HG02759 (cell line): ENCODE measurements around the gene MPZ.
"Not testable (repeated sequence)": the region's sequence is repeated elsewhere in the genome, so short reads cannot be mapped to it uniquely, and the experiment has no call there.

Experiments
- ATAC-seq: cut with Tn5 transposase; IDR thresholded peaks from one replicate; pipeline ENCODE4 v1.9.1; 2021; ENCODE audit warnings: mild to moderate bottlenecking, moderate library complexity; ENCODE audit not compliant: unreplicated experiment

The MPZ gene

DNA sequence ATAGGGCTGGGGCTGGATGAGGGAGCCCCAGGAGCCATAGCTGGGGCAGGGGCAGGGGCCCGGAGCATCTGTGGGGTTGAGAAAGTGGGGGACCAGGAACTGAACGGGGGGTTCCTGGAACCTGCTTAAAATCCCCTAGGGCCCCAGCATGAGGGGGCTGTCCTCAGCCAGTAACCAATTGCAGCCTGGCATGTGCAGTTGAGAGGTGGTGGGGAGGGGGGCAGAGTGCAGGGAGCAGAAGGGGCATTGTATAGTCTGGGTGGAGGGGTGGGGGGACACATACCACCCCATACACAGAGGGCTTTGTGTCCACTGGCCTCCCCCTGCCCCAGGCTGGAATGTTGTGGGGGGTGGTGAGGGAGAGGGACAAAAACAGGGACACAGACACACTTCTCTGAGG is at the start of gene MPZ:
MPZ (minus strand) TSS at position 101 of the 400 bp plus-strand sequence; CDS start at position 38, 63 bp downstream.
- ATAC-seq: no peak

DNA sequence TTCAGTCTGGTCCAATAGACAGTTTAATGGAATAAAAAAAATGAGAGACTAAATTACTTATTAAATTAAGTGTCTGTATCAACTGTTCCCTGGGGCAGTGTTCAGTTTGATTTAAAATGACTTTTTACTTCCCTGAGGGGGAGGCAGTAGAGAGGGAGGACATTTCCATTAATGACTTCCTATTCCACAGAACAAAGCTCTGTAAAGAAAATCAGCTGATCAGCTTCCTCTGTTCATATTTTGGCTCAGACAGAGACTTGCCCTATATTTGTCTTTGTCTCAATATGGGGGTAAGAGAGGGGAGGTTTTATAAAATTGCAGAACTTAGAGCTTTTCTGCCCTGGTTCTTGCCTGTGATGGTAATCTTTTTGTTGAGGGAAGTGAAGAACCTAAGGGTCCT is 49.5 kb upstream of the MPZ start:
- ATAC-seq: no peak

DNA sequence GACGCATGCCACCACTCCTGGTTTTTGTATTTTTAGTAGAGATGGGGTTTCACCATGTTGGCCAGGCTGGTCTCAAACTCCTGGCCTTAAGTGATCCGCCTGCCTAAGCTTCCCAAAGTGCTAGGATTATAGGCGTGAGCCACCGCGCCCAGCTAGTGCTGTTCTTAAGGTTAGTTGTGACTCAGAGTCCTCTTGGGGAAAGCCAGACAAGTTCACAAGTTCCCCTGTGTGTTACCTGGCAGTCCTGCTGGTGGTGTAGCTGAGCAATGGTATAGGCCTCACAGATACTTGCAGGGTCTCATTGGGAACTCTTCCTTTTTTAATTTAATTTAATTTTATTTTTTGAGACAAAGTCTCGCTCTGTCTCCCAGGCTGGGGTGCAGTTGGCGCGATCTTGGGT is 47.3 kb upstream of the MPZ start:
- ATAC-seq: peak; percentile 42

- ATAC-seq: no peak
Measured at GRCh38 chr1:161351482-161351881, 41.7 kb upstream of the MPZ start.

- no peak for ATAC-seq
Measured at GRCh38 chr1:161350671-161351070, 40.9 kb upstream of the MPZ start.

DNA sequence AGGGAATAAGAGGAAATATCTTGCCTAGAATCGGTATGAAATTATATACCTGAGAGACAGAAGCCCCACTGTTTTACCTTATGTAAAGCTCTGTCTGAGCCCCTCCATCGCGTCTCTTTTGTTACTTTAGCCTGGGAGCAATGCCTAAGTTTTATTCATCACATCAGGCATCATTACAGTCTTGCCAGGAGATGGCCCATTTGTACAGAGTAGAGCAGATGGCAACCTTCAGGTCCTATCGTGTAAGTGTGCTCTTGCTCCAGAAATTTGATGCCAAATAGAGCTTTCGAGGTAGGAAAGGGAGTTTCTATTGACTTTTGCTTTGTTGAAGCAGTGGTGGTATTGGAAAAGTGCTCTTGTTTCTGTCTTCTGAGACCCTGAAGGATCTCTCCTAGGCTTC is 33.1 kb upstream of the MPZ start:
- ATAC-seq: no peak

GRCh38 chr1:161342177-161342576 is 32.4 kb upstream of the MPZ start:
- no peak for ATAC-seq

- ATAC-seq: no peak
Measured at GRCh38 chr1:161335796-161336195, 26.0 kb upstream of the MPZ start.

- ATAC-seq: no peak
Measured at GRCh38 chr1:161333166-161333565, 23.4 kb upstream of the MPZ start.

GRCh38 chr1:161330346-161330745 is 20.6 kb upstream of the MPZ start:
- no peak for ATAC-seq

GRCh38 chr1:161324020-161324419 is 14.3 kb upstream of the MPZ start:
- no peak for ATAC-seq

DNA sequence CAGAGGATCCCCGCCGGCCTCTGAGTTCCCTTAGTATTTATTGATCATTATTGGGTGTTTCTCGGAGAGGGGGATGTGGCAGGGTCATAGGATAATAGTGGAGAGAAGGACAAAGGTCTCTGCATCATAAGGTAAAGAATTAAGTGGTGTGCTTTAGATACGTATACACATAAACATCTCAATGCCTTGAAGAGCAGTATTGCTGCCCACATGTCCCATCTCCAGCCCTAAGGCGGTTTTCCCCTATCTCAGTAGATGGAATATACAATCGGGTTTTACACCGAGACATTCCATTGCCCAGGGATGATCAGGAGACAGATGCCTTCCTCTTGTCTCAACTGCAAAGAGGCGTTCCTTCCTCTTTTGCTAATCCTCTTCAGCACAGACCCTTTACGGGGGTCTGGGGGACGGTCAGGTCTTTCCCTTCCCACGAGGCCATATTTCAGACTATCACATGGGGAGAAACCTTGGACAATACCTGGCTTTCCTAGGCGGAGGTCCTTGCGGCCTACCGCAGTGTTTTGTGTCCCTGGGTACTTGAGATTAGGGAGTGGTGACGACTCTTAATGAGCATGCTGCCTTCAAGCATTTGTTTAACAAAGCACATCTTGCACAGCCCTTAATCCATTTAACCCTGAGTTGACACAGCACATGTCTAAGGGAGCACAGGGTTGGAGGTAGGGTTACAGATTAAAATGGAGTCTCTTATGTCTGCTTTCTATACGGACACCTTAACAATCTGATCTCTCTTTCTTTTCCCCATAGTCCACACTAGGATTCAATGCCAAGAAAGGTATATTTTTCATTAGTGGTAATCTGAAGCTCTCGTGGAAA is 6.3 kb upstream of the MPZ start:
- not testable (repeated sequence) for ATAC-seq

DNA sequence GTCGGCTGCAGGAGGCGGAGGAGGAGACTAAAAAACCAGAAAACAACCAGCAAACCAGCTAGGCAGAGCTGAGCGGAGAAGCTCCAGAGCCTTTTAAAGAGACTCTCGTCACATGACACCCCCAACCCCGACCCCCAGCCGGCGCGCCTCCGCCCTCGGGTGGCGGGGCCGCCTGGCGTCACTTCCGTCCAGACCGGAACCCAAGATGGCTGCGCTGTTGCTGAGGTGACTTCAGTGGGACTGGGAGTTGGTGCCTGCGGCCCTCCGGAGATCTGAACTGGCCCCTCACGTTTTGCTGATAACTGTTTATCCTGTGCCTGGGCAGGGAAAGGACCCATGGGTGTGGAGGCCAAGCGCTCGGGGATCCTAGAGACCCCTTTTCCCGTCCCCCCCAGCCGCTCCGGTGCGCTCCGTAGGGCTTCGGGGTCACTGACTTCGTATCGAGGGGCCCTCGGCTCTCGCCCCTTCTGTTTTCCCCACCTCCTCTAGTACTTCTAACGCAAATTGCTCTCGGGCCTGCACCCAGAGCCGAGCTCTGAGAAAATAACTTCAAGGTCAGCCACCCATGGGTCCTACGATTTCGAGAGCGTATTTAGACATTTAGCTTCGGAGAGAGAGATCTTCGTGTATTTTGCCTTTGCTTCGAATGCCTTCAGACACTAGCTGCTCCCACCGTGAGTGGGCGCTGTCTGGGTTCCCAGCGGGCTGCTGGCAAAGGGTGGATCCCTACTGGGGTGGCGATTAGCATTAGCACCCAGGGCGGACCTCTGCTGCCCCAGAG is 4.6 kb upstream of the MPZ start, which contains the start of gene SDHC:
SDHC (plus strand) TSS at position 181 of the 781 bp plus-strand sequence; CDS start at position 206, 25 bp downstream.
- ATAC-seq: peak; percentile 99

DNA sequence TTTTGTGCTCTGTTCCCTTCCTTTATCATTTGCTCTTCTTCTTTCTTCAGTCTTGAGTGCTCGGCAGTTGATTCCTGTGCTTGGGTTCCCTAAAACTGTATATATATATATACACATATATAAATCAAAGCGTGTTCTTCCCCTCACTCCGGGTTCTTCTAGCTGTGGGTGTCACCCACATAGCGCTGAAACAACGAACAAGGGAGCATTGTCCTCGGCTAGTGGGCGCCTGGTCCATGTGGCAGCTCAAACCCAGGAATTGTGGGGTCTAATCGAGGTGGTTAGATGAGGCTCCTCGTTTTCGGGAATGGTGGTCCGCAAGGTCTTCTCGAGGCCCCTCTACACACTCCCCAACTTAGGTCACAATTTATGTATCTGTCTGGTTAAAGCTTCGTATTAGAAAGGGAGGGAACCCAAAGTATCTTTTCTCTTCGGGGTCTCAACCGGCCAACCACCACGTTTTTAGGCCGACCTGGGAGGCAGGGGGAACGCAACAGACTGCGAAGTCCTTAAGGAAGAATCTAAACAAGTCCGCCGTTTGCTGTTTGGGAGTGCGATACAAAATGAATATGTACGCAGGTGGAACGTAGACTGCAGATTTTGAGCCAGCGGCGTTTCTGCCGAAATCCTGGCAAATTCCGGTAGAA is 3.9 kb upstream of the MPZ start:
- no peak for ATAC-seq

DNA sequence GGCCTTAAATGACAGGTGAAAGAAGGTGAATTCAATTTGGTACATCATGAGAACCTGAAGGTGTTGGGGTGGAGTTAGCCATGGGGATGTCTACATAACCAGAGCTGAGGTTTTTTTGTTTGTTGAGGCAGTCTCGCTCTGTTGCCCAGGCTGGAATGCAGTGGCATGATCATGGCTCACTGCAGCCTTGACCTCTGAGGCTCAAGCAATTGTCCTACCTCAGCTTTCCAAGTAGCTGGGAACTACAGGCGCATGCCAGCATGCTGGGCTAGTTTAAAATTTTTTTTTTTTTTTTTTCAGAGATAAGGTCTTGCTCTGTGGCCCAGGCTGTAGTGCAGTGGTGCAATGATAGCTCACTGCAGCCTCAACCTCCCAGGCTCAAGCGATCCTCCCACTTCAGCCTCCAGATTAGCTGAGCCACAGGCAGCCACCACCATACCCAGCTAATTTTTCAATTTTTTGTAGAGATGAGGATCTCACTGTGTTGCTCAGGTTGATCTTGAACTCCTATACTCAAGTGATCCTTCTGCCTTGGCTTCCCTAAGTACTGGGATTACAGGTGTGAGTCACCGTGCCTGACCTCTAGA is 1.9 kb upstream of the MPZ start:
- no peak for ATAC-seq

GRCh38 chr1:161307892-161308638 is 1.7 kb downstream of the MPZ start:
- ATAC-seq: no peak

- ATAC-seq: no peak
Measured at GRCh38 chr1:161307230-161307768, 2.5 kb downstream of the MPZ start.

GRCh38 chr1:161305867-161306519 is 3.8 kb downstream of the MPZ start:
- ATAC-seq: peak; percentile 70
